HG02840 (cell line): Measurements from ENCODE around the gene MCTP1.

Source experiments
- ATAC-seq: cut with Tn5 transposase; IDR thresholded peaks from one replicate; pipeline ENCODE4 v1.9.1; 2021; ENCODE audit warnings: mild to moderate bottlenecking, moderate library complexity, moderate number of reproducible peaks; ENCODE audit not compliant: unreplicated experiment, low FRiP score

The MCTP1 gene

GRCh38 chr5:94746731-94747124 lies 538.2 kb downstream of the MCTP1 start:
- no peak for ATAC-seq

DNA sequence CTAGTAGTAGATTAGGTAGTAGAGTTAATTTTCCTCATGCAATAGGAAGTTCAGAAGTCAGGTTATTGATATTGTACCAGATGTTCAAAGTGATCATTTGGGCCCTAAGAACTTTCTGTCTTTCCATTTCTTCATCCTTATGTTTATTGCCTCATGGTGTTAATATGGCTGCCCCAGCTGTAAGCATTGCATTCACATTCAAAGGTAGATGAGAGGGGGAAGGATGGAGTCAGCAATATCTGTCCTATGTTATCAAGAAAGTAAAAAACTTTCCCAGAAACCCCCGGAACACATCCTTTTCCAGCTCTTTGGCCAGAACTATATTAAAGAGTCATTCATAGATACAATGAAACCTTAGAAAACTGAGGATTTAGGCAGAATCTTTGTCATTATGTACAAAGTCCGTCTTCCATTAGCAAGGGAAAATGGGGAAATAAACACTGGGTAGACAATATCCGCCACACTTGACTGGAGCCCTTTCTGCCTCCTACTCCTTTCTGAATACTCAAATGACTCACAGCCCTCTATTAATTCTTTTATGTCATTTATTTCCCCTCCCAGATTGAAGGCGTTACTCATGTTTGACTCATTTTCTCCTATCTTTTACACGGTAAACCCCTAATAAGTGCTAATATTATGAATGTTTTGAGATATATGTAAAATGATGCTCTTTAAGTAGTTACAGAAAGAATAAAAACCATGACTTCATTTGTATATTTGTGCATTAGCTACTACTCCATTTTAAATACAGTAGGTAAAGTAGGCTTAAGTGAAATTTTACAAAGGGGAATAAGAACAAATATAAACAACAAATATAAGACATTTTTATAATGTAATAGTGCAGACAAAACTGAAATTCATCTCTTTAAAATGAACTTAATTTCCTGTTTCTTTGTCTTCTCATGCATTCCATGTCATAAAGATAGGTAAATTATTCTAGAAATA lies 538.8 kb downstream of the MCTP1 start:
- peak; percentile 71 for ATAC-seq

DNA sequence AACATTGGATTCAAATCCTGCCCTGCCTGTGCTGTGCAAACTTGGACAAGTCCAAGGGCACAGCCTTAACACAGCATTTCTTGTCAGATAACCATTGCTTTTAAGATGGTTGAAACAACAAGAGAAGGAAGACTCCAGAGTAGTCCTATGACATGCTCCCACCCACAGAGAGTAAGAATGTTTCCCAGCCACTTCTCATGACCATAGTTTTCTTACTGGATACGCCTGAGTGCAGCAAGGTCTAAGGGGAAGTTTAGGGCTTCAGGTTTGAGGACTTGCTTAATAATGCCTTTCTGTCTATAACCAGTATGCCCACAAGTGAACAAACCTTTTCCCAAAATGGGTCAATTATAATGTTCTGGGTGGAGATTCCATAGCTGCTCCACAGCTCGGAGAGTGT lies 540.0 kb downstream of the MCTP1 start:
- ATAC-seq: no peak

GRCh38 chr5:94742852-94743251 lies 542.0 kb downstream of the MCTP1 start:
- no peak for ATAC-seq

- ATAC-seq: no peak
Observed at GRCh38 chr5:94740286-94740685, 544.6 kb downstream of the MCTP1 start.

- no peak for ATAC-seq
Observed at GRCh38 chr5:94736498-94736897, 548.4 kb downstream of the MCTP1 start.

- ATAC-seq: no peak
Observed at GRCh38 chr5:94731471-94731870, 553.4 kb downstream of the MCTP1 start.

- no peak for ATAC-seq
Observed at GRCh38 chr5:94725142-94725541, 559.8 kb downstream of the MCTP1 start.

GRCh38 chr5:94715768-94716167 lies 569.1 kb downstream of the MCTP1 start:
- ATAC-seq: no peak

GRCh38 chr5:94711785-94712184 lies 573.1 kb downstream of the MCTP1 start:
- ATAC-seq: no peak

GRCh38 chr5:94709277-94709676 lies 575.6 kb downstream of the MCTP1 start:
- ATAC-seq: no peak

DNA sequence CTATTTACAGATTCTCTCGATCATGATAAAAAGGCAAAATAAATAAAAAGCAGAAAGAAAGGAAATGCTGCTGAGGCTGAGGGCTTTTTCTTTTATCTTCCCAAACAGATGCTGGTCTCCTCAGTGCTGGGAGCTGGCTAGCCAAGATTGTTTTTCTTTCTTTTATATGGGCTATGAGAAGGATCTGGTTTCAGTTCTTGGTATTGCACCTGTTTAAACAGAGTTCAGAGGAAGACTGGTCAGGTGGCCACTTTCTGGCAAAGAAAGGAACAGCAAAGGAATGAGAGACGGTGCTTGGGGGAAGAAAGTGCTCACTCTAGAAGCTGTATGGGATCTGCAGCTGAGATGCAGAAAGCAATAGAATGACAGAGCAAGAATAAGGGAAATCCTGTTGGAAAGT lies 577.5 kb downstream of the MCTP1 start:
- ATAC-seq: no peak

GRCh38 chr5:94705427-94705826 lies 579.5 kb downstream of the MCTP1 start:
- no peak for ATAC-seq

DNA sequence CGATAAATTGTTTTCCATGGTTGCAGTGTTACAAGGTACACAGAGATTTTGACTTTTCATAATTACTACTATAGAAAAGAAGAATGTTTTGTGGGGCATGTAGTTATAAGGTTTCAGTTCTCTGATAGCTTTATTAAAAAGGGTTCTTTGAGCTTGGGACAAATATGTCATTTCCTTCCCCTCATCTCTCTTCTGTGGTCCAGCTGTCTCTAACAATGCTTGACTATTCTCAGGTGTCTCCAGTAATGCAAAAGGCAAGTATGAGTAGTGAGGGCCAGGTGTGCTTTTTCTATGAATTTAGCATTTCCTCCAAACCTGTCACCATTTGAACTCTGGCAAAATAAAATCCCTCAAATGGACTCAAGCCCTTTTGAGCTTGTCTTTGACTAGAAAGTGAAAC lies 582.2 kb downstream of the MCTP1 start:
- ATAC-seq: no peak

GRCh38 chr5:94700592-94700991 lies 584.3 kb downstream of the MCTP1 start:
- ATAC-seq: peak; percentile 69

DNA sequence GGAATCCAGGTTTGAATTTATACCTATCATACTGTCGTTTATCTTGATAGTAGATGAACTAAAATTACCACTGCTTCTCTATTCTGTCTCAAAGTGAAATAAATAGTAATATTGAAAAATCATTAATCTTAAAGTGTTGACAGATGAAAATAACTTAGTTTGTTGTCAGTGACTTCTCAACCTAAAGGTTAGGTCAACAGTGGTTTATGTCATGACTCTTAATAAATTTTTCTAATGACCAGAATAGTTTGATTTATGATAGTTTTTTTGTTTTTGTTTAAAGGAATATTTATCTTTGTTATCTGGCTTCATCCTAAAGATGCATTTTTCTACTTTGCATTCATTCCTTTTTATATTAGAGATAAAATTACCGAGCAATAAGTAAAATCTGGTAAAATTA lies 585.3 kb downstream of the MCTP1 start:
- ATAC-seq: no peak

DNA sequence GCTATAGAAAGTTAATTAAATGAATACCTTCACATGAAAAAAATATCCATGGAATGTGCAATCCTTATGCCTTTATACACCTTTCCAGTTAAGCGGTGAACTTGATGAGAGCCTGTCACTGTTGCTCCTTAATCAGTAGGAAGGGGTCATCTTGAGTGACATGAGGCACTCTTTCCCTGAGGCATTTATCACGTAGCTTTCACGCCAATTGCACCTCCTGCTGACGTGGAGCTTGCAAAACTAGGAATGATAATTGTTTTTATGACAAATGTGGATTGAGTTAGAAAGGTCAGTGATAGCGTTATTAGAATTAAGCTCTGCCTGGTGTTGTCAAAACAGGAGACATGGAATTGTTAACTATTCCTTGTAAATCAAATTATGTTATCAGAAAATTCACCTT lies 586.7 kb downstream of the MCTP1 start:
- ATAC-seq: no peak

DNA sequence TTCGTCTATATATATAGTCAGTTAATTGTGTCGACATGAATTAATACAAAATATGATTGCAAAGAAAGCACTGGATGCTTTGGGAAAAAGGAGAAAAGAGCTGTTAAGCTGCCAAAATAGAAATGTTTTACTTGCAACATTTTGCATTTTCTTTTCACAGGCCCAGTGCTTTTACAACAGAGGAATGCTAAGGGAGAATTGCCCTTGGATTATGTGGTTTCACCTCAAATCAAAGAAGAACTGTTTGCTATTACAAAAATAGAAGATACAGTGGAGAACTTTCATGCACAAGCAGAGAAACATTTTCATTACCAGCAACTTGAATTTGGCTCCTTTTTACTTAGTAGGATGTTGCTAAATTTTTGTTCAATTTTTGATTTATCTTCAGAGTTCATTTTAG lies 590.2 kb downstream of the MCTP1 start:
- no peak for ATAC-seq

DNA sequence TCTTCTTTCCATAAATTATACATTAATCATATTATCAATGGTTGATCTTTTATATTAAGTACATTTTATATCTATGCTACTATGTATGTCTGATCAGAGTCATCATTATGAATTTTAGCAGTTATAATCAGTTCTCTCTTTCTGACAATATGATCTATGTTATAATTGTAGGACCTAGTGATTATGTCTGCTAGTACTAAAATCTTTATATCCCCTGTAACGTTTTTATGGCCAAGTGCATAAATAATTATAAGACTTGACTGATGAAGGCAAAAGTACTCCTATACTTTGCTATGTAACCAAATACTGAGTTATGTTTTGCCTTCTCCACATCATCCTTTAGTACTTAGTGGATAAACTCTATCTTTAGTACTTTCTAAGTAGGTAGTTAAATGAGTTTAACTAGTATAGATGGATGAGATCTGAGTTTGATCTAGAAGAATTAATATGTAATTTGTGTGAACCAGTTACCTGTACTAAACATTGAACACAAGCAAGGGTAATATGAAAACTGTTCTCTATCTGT lies 591.0 kb downstream of the MCTP1 start:
- no peak for ATAC-seq

GRCh38 chr5:94693043-94693822 lies 591.7 kb downstream of the MCTP1 start:
- no peak for ATAC-seq

- ATAC-seq: no peak
Observed at GRCh38 chr5:94692581-94692980, 592.3 kb downstream of the MCTP1 start.
